ENCODE data around the gene TCIRG1. TPM values are rescaled to one million over a fixed set of nuclear protein-coding genes. Genes with fewer than 3 reads are reported as not detected.

Gene TCIRG1
- total RNA-seq, 1 donor from 2014 or later = 149 TPM

DNA sequence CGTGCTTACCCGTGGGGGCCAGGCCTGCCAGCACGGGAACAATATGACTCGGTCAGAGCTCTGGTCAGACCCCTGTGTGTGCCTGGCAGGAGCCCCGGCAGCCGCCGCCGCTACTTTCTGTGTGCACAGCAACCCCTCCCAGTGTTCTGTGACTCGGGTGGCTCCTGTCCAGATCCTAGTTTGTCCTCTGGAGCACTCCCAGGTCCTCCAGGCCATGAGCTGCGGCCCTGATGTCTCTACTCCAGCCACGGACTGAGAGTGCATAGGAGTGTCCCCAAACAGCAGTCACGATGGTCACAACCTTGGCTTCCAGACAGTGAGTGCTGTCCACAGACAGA is 5.1 kb upstream of the TCIRG1 start:
- intact Hi-C loops (cut with micrococcal nuclease) = loop anchor here (5.0 to 10.0 kb wide), 4 partner anchors 89 to 759 kb away; partner anchors contain the start of genes CHKA, KMT5B and PPP6R3
- DNase-seq = no peak
- Mint-ChIP-seq H3K4me3 (no peak overlapping the region), H3K27me3 (no peaks in the 10 kb centered on the region), H3K36me3 (ENCODE audit: low read depth) (peaks cover 7% of the 10 kb centered on the region), H3K4me1 (peaks cover 31% of the 10 kb centered on the region), H3K9me3 (no peaks in the 10 kb centered on the region), H3K27ac (no peak overlapping the region)

- Mint-ChIP-seq H3K27ac (no peak overlapping the region), H3K27me3 (no peaks in the 10 kb centered on the region), H3K36me3 (ENCODE audit: low read depth) (peaks cover 7% of the 10 kb centered on the region), H3K4me1 (peaks cover 25% of the 10 kb centered on the region), H3K4me3 (no peak overlapping the region), H3K9me3 (no peaks in the 10 kb centered on the region)
- DNase-seq = no peak
- intact Hi-C loops (cut with micrococcal nuclease) = loop anchor here (10.0 kb wide), 2 partner anchors 179 to 761 kb away; partner anchors contain the start of gene KMT5B
These were observed 3.5 kb upstream of the TCIRG1 start for GRCh38 chr11:68035266-68035876.

- H3K9me3 Mint-ChIP-seq = no peaks in the 10 kb centered on the region
- intact Hi-C loops (cut with micrococcal nuclease) = loop anchor here (10.0 kb wide), 2 partner anchors 179 to 761 kb away; partner anchors contain the start of gene KMT5B
- DNase-seq = no peak
- H3K4me1 Mint-ChIP-seq = peaks cover 25% of the 10 kb centered on the region
- peak overlapping the region; percentile 89 for H3K27ac Mint-ChIP-seq
- peaks cover 7% of the 10 kb centered on the region for H3K36me3 Mint-ChIP-seq (ENCODE audit: low read depth)
- no peaks in the 10 kb centered on the region for H3K27me3 Mint-ChIP-seq
- no peak overlapping the region for H3K4me3 Mint-ChIP-seq
These were observed 2.6 kb upstream of the TCIRG1 start for GRCh38 chr11:68036141-68036716.

- Mint-ChIP-seq H3K4me1 (peaks cover 22% of the 10 kb centered on the region), H3K4me3 (peak overlapping the region; percentile 51), H3K27ac (peak overlapping the region; percentile 89), H3K9me3 (no peaks in the 10 kb centered on the region), H3K36me3 (ENCODE audit: low read depth) (peaks cover 4% of the 10 kb centered on the region), H3K27me3 (no peaks in the 10 kb centered on the region)
- DNase-seq = peak; percentile 71
- intact Hi-C loops (cut with micrococcal nuclease) = loop anchor here (10.0 kb wide), 2 partner anchors 178 to 762 kb away; partner anchors contain the start of gene KMT5B
These were observed 2.0 kb upstream of the TCIRG1 start for GRCh38 chr11:68036717-68037239.

- intact Hi-C loops (cut with micrococcal nuclease) = loop anchor here (10.0 kb wide), 2 partner anchors 177 to 763 kb away; partner anchors contain the start of gene KMT5B
- H3K27me3 Mint-ChIP-seq = no peaks in the 10 kb centered on the region
These were observed 1.2 kb upstream of the TCIRG1 start for GRCh38 chr11:68037411-68038225.

DNA sequence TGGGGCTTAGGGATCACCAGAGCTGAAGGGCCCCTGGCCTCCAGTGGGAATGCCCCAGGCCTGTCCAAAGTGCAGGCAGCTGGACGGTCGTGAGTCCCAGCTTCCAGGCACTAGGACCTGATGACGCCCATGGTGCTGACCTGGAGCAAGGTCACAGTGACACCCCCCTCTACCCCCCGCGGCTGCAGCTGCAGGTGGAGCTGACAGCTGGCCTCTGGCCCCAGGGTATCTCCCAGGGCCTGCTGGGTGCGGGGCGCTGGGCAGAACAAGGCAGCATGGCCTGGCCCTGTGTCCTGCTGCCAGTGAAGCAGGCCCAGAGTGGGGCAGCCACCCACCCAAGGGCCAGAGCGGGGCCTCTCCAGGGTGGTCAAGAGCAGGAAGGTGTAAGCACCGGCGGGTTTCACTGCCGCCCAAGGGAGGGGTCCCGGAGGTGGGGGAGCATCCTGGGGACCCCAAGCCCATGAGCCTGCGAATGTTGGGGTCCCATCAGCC is 553 bp upstream of the TCIRG1 start:
- H3K27ac Mint-ChIP-seq = peak overlapping the region; percentile 87

More at GRCh38 chr11:68037411-68038225, 1.2 kb upstream of the TCIRG1 start:
- Mint-ChIP-seq H3K4me3 (peak overlapping the region; percentile 54), H3K9me3 (no peaks in the 10 kb centered on the region), H3K4me1 (peaks cover 21% of the 10 kb centered on the region), H3K36me3 (ENCODE audit: low read depth) (peaks cover 4% of the 10 kb centered on the region), H3K27ac (peak overlapping the region; percentile 89)
- DNase-seq = no peak

DNA sequence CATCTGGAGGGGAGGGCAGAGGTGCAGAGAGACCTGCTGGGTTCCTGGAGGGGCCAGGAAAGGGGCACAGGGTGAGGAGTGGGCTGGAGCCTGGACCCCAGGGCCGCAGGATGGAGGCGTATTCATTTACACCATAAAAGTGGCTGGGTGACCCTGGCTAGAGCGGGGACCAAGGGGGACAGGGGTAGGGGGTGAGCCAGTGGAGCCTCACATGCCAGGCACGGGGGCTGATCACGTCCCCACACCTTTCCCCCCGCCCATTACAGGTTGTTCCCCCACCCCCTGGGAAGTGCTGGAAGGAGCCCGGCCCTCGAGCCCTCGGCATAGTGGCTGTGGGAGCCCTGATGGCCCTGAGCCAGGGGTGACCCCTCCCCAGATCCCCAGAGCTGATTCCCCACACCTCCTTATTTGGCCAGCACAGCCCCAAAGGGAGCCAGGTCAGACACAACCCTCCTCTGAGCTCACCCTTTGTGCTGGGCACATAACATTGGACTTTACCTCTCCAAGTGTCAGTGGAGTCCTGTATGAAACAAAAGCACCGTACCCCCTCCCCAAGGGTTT is 781 bp downstream of the TCIRG1 start:
- intact Hi-C loops (cut with micrococcal nuclease) = loop anchor here (1.0 to 10.0 kb wide), 3 partner anchors 9 to 765 kb away; partner anchors contain the start of genes KMT5B and NDUFS8
- Mint-ChIP-seq H3K4me3 (peak overlapping the region; percentile 92), H3K9me3 (no peaks in the 10 kb centered on the region), H3K4me1 (peaks cover 21% of the 10 kb centered on the region), H3K27ac (peak overlapping the region; percentile 93), H3K27me3 (no peaks in the 10 kb centered on the region), H3K36me3 (ENCODE audit: low read depth) (peaks cover 4% of the 10 kb centered on the region)
- peak; percentile 67 for DNase-seq

More for the DNA sequence above, 553 bp upstream of the TCIRG1 start:
- intact Hi-C loops (cut with micrococcal nuclease) = loop anchor here (10.0 kb wide), 2 partner anchors 177 to 763 kb away; partner anchors contain the start of gene KMT5B
- peaks cover 21% of the 10 kb centered on the region for H3K4me1 Mint-ChIP-seq
- H3K27me3 Mint-ChIP-seq = no peaks in the 10 kb centered on the region
- DNase-seq = no peak
- no peaks in the 10 kb centered on the region for H3K9me3 Mint-ChIP-seq
- peak overlapping the region; percentile 92 for H3K4me3 Mint-ChIP-seq
- H3K36me3 Mint-ChIP-seq (ENCODE audit: low read depth) = peaks cover 4% of the 10 kb centered on the region

DNA sequence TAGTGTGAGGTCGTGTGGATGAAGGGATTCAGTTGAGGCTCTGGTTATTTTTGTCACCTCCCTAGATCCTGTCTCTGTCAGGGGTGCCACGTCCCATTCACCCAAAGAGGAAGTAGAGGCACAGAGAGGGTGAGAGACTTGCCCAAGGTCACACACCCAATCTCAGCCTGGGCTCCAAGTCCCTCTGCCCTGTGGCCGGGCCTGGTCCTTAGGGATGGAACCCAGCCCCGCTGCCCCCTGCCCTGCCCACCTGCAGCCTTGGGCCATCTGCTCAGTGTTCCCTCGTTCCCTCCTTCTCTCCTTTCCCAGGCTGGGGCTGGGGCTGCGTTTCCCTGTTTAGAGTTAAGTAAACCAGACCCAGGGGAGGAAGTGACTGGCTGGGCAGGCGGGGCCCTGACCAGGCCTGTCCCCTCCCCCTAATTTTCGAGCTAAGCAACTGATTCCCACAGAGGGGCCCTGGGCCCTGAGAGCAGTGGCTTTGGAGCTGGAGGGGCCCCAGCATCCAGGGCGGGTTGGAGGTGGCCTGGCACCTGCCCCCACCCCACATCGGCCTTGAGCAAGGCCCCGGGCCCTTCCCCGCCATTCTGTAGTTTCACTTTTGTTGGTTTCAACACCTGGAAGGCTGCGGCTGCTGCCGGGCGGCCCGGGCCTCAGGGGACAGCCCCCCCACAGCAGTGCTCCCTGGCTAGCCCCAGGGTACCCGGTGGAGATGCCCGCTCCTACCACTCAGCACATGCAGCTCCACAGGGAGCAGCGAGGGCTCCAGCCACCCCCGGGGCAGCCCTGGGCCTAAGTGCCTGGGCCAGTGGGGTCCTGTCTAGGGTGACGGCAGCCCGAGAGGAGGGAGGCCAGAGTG is 1.5 kb downstream of the TCIRG1 start:
- H3K4me1 Mint-ChIP-seq = peaks cover 20% of the 10 kb centered on the region
- intact Hi-C loops (cut with micrococcal nuclease) = loop anchor here (1.0 kb wide), 1 partner anchor 10 kb away; the partner anchor contains the start of gene NDUFS8
- H3K4me3 Mint-ChIP-seq = peak overlapping the region; percentile 92
- peak overlapping the region; percentile 93 for H3K27ac Mint-ChIP-seq
- peak; percentile 88 for DNase-seq
- H3K36me3 Mint-ChIP-seq (ENCODE audit: low read depth) = peaks cover 6% of the 10 kb centered on the region
- no peaks in the 10 kb centered on the region for H3K27me3 Mint-ChIP-seq
- H3K9me3 Mint-ChIP-seq = no peaks in the 10 kb centered on the region

GRCh38 chr11:68040957-68041591 is 2.2 kb downstream of the TCIRG1 start:
- Mint-ChIP-seq H3K36me3 (ENCODE audit: low read depth) (peaks cover 10% of the 10 kb centered on the region), H3K27me3 (no peaks in the 10 kb centered on the region), H3K4me1 (peaks cover 19% of the 10 kb centered on the region), H3K27ac (peak overlapping the region; percentile 93), H3K4me3 (peak overlapping the region; percentile 92), H3K9me3 (no peaks in the 10 kb centered on the region)
- no peak for DNase-seq
- intact Hi-C loops (cut with micrococcal nuclease) = loop anchor here (1.0 kb wide), 1 partner anchor 11 kb away; the partner anchor contains the start of gene NDUFS8

GRCh38 chr11:68041617-68042218 is 2.9 kb downstream of the TCIRG1 start:
- DNase-seq = no peak
- H3K9me3 Mint-ChIP-seq = no peaks in the 10 kb centered on the region
- H3K27ac Mint-ChIP-seq = no peak overlapping the region

GRCh38 chr11:68042219-68043028 is 3.6 kb downstream of the TCIRG1 start:
- peaks cover 14% of the 10 kb centered on the region for H3K36me3 Mint-ChIP-seq (ENCODE audit: low read depth)
- no peak for DNase-seq
- H3K4me3 Mint-ChIP-seq = no peak overlapping the region
- H3K9me3 Mint-ChIP-seq = no peaks in the 10 kb centered on the region
- no peak overlapping the region for H3K27ac Mint-ChIP-seq
- peaks cover 12% of the 10 kb centered on the region for H3K4me1 Mint-ChIP-seq
- H3K27me3 Mint-ChIP-seq = no peaks in the 10 kb centered on the region
- intact Hi-C loops (cut with micrococcal nuclease) = no loop called here

More at GRCh38 chr11:68041617-68042218, 2.9 kb downstream of the TCIRG1 start:
- intact Hi-C loops (cut with micrococcal nuclease) = no loop called here
- Mint-ChIP-seq H3K4me3 (peak overlapping the region; percentile 7), H3K36me3 (ENCODE audit: low read depth) (peaks cover 11% of the 10 kb centered on the region), H3K27me3 (no peaks in the 10 kb centered on the region), H3K4me1 (peaks cover 17% of the 10 kb centered on the region)
